Endothelial cell of umbilical vein (primary cell): ENCODE measurements around the gene GNAS-AS1. TPM values are rescaled to one million over a fixed set of nuclear protein-coding genes. Genes with fewer than 3 reads are reported as not detected.

ENCODE experiments used
- BruUV-seq: library from RNA; stranded (reverse); fragments of 400-500 nt; replicated peaks from 2 replicates; lab custom pipeline; 2021; lab: Mats Ljungman, UMichigan
- CTCF ChIA-PET: fragments of 300-600, 350-600 bp; sonication (Branson Sonifier 250); formaldehyde crosslinking; loops from one replicate; lab custom pipeline; 2021; ENCODE audit warnings: antibody characterized with exemption, inconsistent platforms; lab: Charles Lee
- POLR2A ChIA-PET: fragments of 300-600, 350-600 bp; sonication (Branson Sonifier 250); formaldehyde crosslinking; loops from one replicate; lab custom pipeline; 2021; ENCODE audit warnings: antibody characterized with exemption, inconsistent platforms; lab: Charles Lee
- DNase-seq: peaks from one replicate; pipeline ENCODE4 v3.0.0-alpha.2; 2011; ENCODE audit warnings: low read depth, low spot score
- FAIRE-seq: peaks from 2 replicates; lab custom pipeline; 2011; peaks lifted over from hg19 to GRCh38; lab: Jason Lieb, UNC
- H2AFZ ChIP-seq: 2 replicates; pipeline ENCODE4 v1.6.0; 2012; ENCODE audit warnings: low read depth, low read length, control low read depth, inconsistent platforms
- H3K27ac ChIP-seq: 2 replicates; pipeline ENCODE4 v1.5.1; 2011; ENCODE audit warnings: low read depth, mild to moderate bottlenecking, control low read depth, low read length, moderate library complexity; ENCODE audit not compliant: insufficient read depth
- H3K27me3 ChIP-seq, 2 experiments: 2 replicates each; pipeline versions ENCODE4 v1.6.0 to v1.6.1; 2011; ENCODE audit warnings: low read length in 2 of 2, mixed read lengths in 1 of 2; ENCODE audit not compliant: control insufficient read depth in 2 of 2, insufficient read depth in 2 of 2
- H3K36me3 ChIP-seq, 2 experiments: 2 replicates in 1 of 2; 3 replicates in 1 of 2; pipeline ENCODE4 v1.5.1; 2011; ENCODE audit warnings: low read length in 2 of 2, mild to moderate bottlenecking in 1 of 2, moderate library complexity in 1 of 2; ENCODE audit not compliant: control insufficient read depth in 2 of 2, insufficient read depth in 2 of 2; ENCODE audit errors: extremely low read depth in 1 of 2
- H3K4me1 ChIP-seq: 3 replicates; pipeline ENCODE4 v1.5.1; 2011; ENCODE audit warnings: mild to moderate bottlenecking, low read length; ENCODE audit not compliant: control insufficient read depth, insufficient read depth; ENCODE audit errors: extremely low read depth
- H3K4me2 ChIP-seq: 2 replicates; pipeline ENCODE4 v1.6.1; 2011; ENCODE audit warnings: low read length, control low read depth, mixed read lengths; ENCODE audit not compliant: insufficient read depth
- H3K4me3 ChIP-seq, 3 experiments: fragments of 200-600 bp in 1 of 3; sonication (generic), shearing (Covaris generic) in 1 of 3; replicated peaks in 1 of 3; 2 replicates each; pipeline ENCODE4 v1.5.1; 2011 to 2016; ENCODE audit warnings: control low read depth in 3 of 3, low read length in 3 of 3, mild to moderate bottlenecking in 2 of 3, inconsistent platforms in 1 of 3, low read depth in 1 of 3, moderate library complexity in 1 of 3; ENCODE audit not compliant: insufficient read depth in 1 of 3
- H3K79me2 ChIP-seq: 2 replicates; pipeline ENCODE4 v1.6.0; 2012; ENCODE audit warnings: low read length, inconsistent platforms; ENCODE audit not compliant: control insufficient read depth, insufficient read depth
- H3K9ac ChIP-seq: replicated peaks from 2 replicates; pipeline ENCODE3; 2011; ENCODE audit warnings: low read length, control low read depth; ENCODE audit not compliant: insufficient read depth; ENCODE audit errors: extremely low read depth
- H3K9me1 ChIP-seq: replicated peaks from 3 replicates; pipeline ENCODE4 v1.6.0; 2011; ENCODE audit warnings: mild to moderate bottlenecking, low read length; ENCODE audit not compliant: control insufficient read depth, insufficient read depth; ENCODE audit errors: extremely low read depth
- H3K9me3 ChIP-seq: replicated peaks from 2 replicates; pipeline ENCODE4 v1.5.1; 2012; ENCODE audit warnings: low read length, inconsistent platforms; ENCODE audit not compliant: control insufficient read depth, insufficient read depth
- H4K20me1 ChIP-seq: replicated peaks from 2 replicates; pipeline ENCODE3; 2011; ENCODE audit warnings: mild to moderate bottlenecking, low read length; ENCODE audit not compliant: control insufficient read depth, insufficient read depth; ENCODE audit errors: extremely low read depth
- CTCF ChIP-seq, 2 donors: IDR thresholded peaks; 1 replicate in 1 of 2; 2 replicates in 1 of 2; pipeline ENCODE4 v1.5.1; 2011; ENCODE audit warnings: low read length in 2 of 2, mild to moderate bottlenecking in 2 of 2, moderate library complexity in 2 of 2, control low read depth in 1 of 2, inconsistent platforms in 1 of 2, low read depth in 1 of 2; ENCODE audit not compliant: insufficient read depth in 1 of 2; ENCODE audit errors: extremely low read depth in 1 of 2
- EZH2 ChIP-seq: IDR thresholded peaks from 2 replicates; pipeline ENCODE4 v1.6.1; 2012; ENCODE audit warnings: borderline replicate concordance, low read depth, mild to moderate bottlenecking, moderate library complexity, low read length, inconsistent platforms; ENCODE audit not compliant: severe bottlenecking
- FOS ChIP-seq: IDR thresholded peaks from 2 replicates; pipeline ENCODE4 v1.6.1; 2011; ENCODE audit warnings: mild to moderate bottlenecking, low read length, moderate library complexity, borderline replicate concordance; ENCODE audit not compliant: insufficient read depth
- GATA2 ChIP-seq: IDR thresholded peaks from 2 replicates; pipeline ENCODE4 v1.7.0; 2011; ENCODE audit warnings: low read depth, mild to moderate bottlenecking, moderate library complexity, mixed read lengths, low read length; ENCODE audit not compliant: insufficient read length, insufficient read depth
- JUN ChIP-seq: IDR thresholded peaks from 2 replicates; pipeline ENCODE4 v1.6.1; 2011; ENCODE audit warnings: borderline replicate concordance, low read depth; ENCODE audit not compliant: insufficient read length, insufficient read depth
- MAX ChIP-seq: IDR thresholded peaks from 2 replicates; pipeline ENCODE4 v1.6.1; 2011; ENCODE audit not compliant: insufficient read depth, insufficient read length
- MYC ChIP-seq: IDR thresholded peaks from one replicate; pipeline ENCODE4 v1.6.1; 2011; ENCODE audit warnings: mild to moderate bottlenecking, low read depth, low read length
- POLR2A ChIP-seq: IDR thresholded peaks from 2 replicates; pipeline ENCODE4 v1.6.1; 2012; ENCODE audit warnings: low read depth, mild to moderate bottlenecking, control low read depth, low read length
- POLR2AphosphoS5 ChIP-seq: IDR thresholded peaks from 2 replicates; pipeline ENCODE4 v1.6.1; 2012; ENCODE audit warnings: low read depth, mild to moderate bottlenecking, control low read depth, low read length, moderate library complexity; ENCODE audit not compliant: insufficient read depth
- dilution Hi-C: fragments of 300-500 bp; cut with MboI; formaldehyde crosslinking; loops from one replicate; pipeline ENCODE4 v1.15.0; 2019; ENCODE audit warnings: low sequenced_read_pairs; ENCODE audit not compliant: extremely low pct_ligation_motif_present
- intact Hi-C: fragments of 100-400 bp; cut with micrococcal nuclease; formaldehyde crosslinking; loops from one replicate; pipeline ENCODE4 v1.10.0; 2022
- polyA plus RNA-seq, 4 experiments: library from polyadenylated mRNA; depleted of rRNA in 3 of 4; stranded (reverse) in 3 of 4; unstranded in 1 of 4; fragments of >200 nt; gene quantifications; 2 replicates each; pipeline versions ENCODE4 v1.2.1 to v1.2.3, GENCODE V29; 2011 to 2012; ENCODE audit warnings: missing spikeins in 1 of 4
- total RNA-seq: library from RNA; stranded (reverse); gene quantifications from 2 replicates; pipeline ENCODE4 v1.2.3, GENCODE V29; 2021

Gene GNAS-AS1
- total and polyA plus RNA-seq, 2 donors (not counting 3 experiments of a cell fraction or from before 2014, with no cell fraction given): 0.11 to 0.58 TPM

- TF ChIP-seq CTCF (IDR thresholded peaks at IDR 0.05; ENCODE audit: extremely low read depth in 1 of 2, insufficient read depth in 1 of 2, low read depth in 1 of 2, low read length in 2 of 2): no peak
- no peak for TF ChIP-seq GATA2
- no peak for TF ChIP-seq POLR2A
- no peak for TF ChIP-seq POLR2AphosphoS5
- TF ChIP-seq FOS: no peak
- TF ChIP-seq EZH2: no peak
- TF ChIP-seq MAX: no peak
- no peak for TF ChIP-seq MYC
- no peak for TF ChIP-seq JUN
- DNase-seq: no peak
- H3K9ac ChIP-seq: no peak overlapping the region
- POLR2A ChIA-PET: interaction anchor here (1.4 kb wide), 1 partner anchor 147 kb away, joined by 3 read pairs; the partner anchor contains the start of gene ATP5F1E
- dilution Hi-C loops: no loop called here
- H3K79me2 ChIP-seq: no peaks in the 10 kb centered on the region
- H4K20me1 ChIP-seq: no peaks in the 10 kb centered on the region
- intact Hi-C loops: no loop called here
- H3K27me3 ChIP-seq: peaks cover 4 to 11% of the 10 kb centered on the region in 2 experiments
- peaks cover under 1% of the 10 kb centered on the region for H3K4me1 ChIP-seq
- no peak overlapping the region for H3K4me2 ChIP-seq
- CTCF ChIA-PET: interaction anchor here (0.8 to 3.0 kb wide), 4 partner anchors 9 to 22 kb away, joined by 3 to 14 read pairs (median 6); no protein-coding TSS in a partner anchor
- H3K4me3 ChIP-seq: no peak overlapping the region
- no peaks in the 10 kb centered on the region for H3K36me3 ChIP-seq
- H3K9me3 ChIP-seq: no peaks in the 10 kb centered on the region
- BruUV-seq: no TSS peak
- no peaks in the 10 kb centered on the region for H3K9me1 ChIP-seq
- no peak for FAIRE-seq
- H2AFZ ChIP-seq: no peak overlapping the region
- no peak overlapping the region for H3K27ac ChIP-seq
Observed at GRCh38 chr20:58884966-58885365, 34.3 kb upstream of the GNAS-AS1 start.
